Measurements from ENCODE around the gene ZNF320.

DNA sequence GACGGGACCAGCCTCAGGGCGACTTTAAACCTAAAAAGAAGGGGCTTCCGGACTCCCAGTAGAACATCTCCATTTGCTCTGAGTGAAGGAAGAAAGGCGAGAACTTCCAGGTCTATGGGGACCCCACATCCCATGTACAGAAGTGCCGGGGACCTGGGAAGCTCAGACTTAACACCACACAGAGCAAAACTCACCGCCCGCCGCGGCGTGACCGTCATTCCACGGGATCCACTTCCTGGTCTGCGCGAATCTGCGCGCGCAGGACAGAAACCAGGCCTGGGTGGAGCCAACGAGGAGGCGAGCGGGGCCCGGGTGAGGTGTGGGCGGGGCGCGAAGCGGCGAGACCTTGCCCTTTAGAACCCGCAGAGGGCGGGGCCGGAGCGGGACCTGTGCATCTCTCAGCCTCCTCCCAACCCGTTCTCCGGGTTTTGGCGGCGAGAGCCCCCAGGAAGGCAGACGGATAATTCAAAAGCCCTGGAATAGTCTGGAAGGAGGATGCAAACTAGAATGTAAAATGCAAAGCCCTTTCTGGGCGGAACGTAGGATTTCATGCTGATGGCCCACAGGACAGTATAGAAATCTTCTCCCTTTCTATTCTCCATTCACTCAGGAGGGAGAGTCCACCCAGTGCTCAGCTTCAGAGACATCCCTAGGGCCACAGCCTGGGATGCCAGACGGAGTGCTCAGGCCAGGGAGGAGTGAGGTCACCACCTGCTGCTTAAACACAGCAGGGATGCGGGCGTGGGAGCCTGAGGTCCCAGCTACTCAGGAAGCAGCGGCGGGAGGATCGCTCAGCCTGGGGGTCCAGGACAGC is 39.9 kb downstream of the ZNF320 start, which contains the start of gene ZNF468:
- TF ChIP-seq, protein P1, sequence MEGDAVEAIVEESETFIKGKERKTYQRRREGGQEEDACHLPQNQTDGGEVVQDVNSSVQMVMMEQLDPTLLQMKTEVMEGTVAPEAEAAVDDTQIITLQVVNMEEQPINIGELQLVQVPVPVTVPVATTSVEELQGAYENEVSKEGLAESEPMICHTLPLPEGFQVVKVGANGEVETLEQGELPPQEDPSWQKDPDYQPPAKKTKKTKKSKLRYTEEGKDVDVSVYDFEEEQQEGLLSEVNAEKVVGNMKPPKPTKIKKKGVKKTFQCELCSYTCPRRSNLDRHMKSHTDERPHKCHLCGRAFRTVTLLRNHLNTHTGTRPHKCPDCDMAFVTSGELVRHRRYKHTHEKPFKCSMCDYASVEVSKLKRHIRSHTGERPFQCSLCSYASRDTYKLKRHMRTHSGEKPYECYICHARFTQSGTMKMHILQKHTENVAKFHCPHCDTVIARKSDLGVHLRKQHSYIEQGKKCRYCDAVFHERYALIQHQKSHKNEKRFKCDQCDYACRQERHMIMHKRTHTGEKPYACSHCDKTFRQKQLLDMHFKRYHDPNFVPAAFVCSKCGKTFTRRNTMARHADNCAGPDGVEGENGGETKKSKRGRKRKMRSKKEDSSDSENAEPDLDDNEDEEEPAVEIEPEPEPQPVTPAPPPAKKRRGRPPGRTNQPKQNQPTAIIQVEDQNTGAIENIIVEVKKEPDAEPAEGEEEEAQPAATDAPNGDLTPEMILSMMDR (IDR thresholded peaks at IDR 0.05), result peak in 1 of 6 experiments; percentile 33
- peak; percentile 47 to 61 for TF ChIP-seq POLR2A (IDR thresholded peaks at IDR 0.05)

All from adrenal gland (tissue), 5 donors.